HepG2 (cell line): ENCODE results near the gene NRIP2. TPM values are rescaled to one million over a fixed set of nuclear protein-coding genes. Genes with fewer than 3 reads are reported as not detected.

Experiments used
- ATAC-seq: fragments of 200-7000 bp; cut with Tn5 transposase; 3 replicates; pipeline ENCODE4 v1.9.1; 2020; ENCODE audit warnings: mild to moderate bottlenecking, moderate library complexity
- BruUV-seq: library from RNA; stranded (reverse); fragments of 400-500 nt; replicated peaks from 2 replicates; lab custom pipeline; 2021; lab: Mats Ljungman, UMichigan
- CTCF ChIA-PET: fragments of 300-600 bp; formaldehyde crosslinking; extraction: SDS; loops from one replicate; lab custom pipeline; 2021; ENCODE audit warnings: low total read pairs, inconsistent platforms, low intra/inter-chr PET ratio; lab: Yijun Ruan, JAX
- POLR2A ChIA-PET: fragments of 350-600 bp; sonication (Branson Sonifier 250); formaldehyde crosslinking; loops from one replicate; lab custom pipeline; 2020; ENCODE audit warnings: antibody characterized with exemption, inconsistent platforms; lab: Yijun Ruan, JAX
- DNase-seq: peaks from one replicate; pipeline ENCODE4 v3.0.0-alpha.2; 2015; ENCODE audit warnings: low spot score
- FAIRE-seq: peaks from 3 replicates; lab custom pipeline; 2011; peaks lifted over from hg19 to GRCh38; lab: Jason Lieb, UNC
- H2AFZ ChIP-seq: one replicate; pipeline ENCODE4 v1.6.1; 2011; ENCODE audit warnings: low read length, inconsistent platforms
- H3K27ac ChIP-seq: fragments of 300-600 bp; 3 replicates; pipeline ENCODE4 v1.8.0; 2011; ENCODE audit warnings: mixed run types, mild to moderate bottlenecking, mixed read lengths, low read length, inconsistent platforms; ENCODE audit not compliant: insufficient read depth; ENCODE audit errors: extremely low read length
- H3K27me3 ChIP-seq, 2 experiments: fragments of 200-600 bp in 1 of 2; 2 replicates in 1 of 2; 3 replicates in 1 of 2; pipeline versions ENCODE4 v1.6.0 to v1.8.0; 2011; ENCODE audit warnings: low read length in 2 of 2, mild to moderate bottlenecking in 2 of 2, moderate library complexity in 2 of 2, inconsistent platforms in 1 of 2; ENCODE audit not compliant: insufficient read depth in 2 of 2, control insufficient read depth in 1 of 2
- H3K36me3 ChIP-seq, 2 experiments: fragments of 200-600 bp in 1 of 2; replicated peaks in 1 of 2; 2 replicates in 1 of 2; 3 replicates in 1 of 2; pipeline versions ENCODE4 v1.5.1 to v1.8.0; 2011; ENCODE audit warnings: low read length in 2 of 2, inconsistent platforms in 1 of 2; ENCODE audit not compliant: insufficient read depth in 2 of 2, control insufficient read depth in 1 of 2
- H3K4me1 ChIP-seq: 2 replicates; pipeline ENCODE4 v1.5.1; 2012; ENCODE audit warnings: low read length, inconsistent platforms; ENCODE audit not compliant: insufficient read depth
- H3K4me2 ChIP-seq: 2 replicates; pipeline ENCODE4 v1.6.0; 2011; ENCODE audit warnings: low read depth, low read length, inconsistent platforms
- H3K4me3 ChIP-seq, 3 experiments: fragments of 200-600 bp in 1 of 3; sonication (generic), shearing (Covaris generic) in 1 of 3; replicated peaks in 1 of 3; 2 replicates each; pipeline ENCODE4 v1.5.1; 2011 to 2016; ENCODE audit warnings: low read length in 3 of 3, inconsistent platforms in 2 of 3, low read depth in 2 of 3, mild to moderate bottlenecking in 2 of 3, control low read depth in 1 of 3, mixed read lengths in 1 of 3; ENCODE audit not compliant: insufficient read depth in 1 of 3
- H3K79me2 ChIP-seq: one replicate; pipeline ENCODE4 v1.6.1; 2011; ENCODE audit warnings: low read length, inconsistent platforms; ENCODE audit not compliant: insufficient read depth
- H3K9ac ChIP-seq: 2 replicates; pipeline ENCODE4 v1.6.0; 2011; ENCODE audit warnings: mild to moderate bottlenecking, low read depth, low read length, inconsistent platforms; ENCODE audit not compliant: insufficient read depth
- H3K9me3 ChIP-seq: 2 replicates; pipeline ENCODE4 v1.5.1; 2012; ENCODE audit warnings: mild to moderate bottlenecking, low read length
- H4K20me1 ChIP-seq: 2 replicates; pipeline ENCODE4 v1.6.0; 2011; ENCODE audit warnings: inconsistent platforms, mild to moderate bottlenecking, low read length, moderate library complexity; ENCODE audit not compliant: insufficient read depth
- ETS1 ChIP-seq: sonication (generic); formaldehyde crosslinking; IDR thresholded peaks from 2 replicates; pipeline ENCODE4 v1.4.0; 2020; ENCODE audit warnings: missing genetic modification reagents
- HIVEP1 ChIP-seq: sonication (generic); formaldehyde crosslinking; IDR thresholded peaks from 2 replicates; pipeline ENCODE4 v1.4.0; 2020; ENCODE audit warnings: mild to moderate bottlenecking, missing genetic modification reagents
- KDM3A ChIP-seq: IDR thresholded peaks from 2 replicates; pipeline ENCODE4 v1.6.1; 2018; ENCODE audit warnings: low read depth, missing compliant biosample characterization
- NFAT5 ChIP-seq: sonication (generic); formaldehyde crosslinking; IDR thresholded peaks from 2 replicates; pipeline ENCODE4 v1.4.0; 2020; ENCODE audit warnings: missing genetic modification reagents
- PLRG1 ChIP-seq: fragments of 450-650 bp; conservative IDR thresholded peaks from 2 replicates; pipeline ENCODE4 v1.6.1; 2016
- TBX2 ChIP-seq: sonication (generic); formaldehyde crosslinking; IDR thresholded peaks from 2 replicates; pipeline ENCODE4 v1.5.0; 2020; ENCODE audit warnings: missing genetic modification reagents, mild to moderate bottlenecking, borderline replicate concordance
- TRAFD1 ChIP-seq: sonication (generic); formaldehyde crosslinking; IDR thresholded peaks from 2 replicates; pipeline ENCODE4 v1.5.1; 2020; ENCODE audit warnings: missing genetic modification reagents, mild to moderate bottlenecking, borderline replicate concordance
- ZBTB1 ChIP-seq: sonication (generic); formaldehyde crosslinking; IDR thresholded peaks from 2 replicates; pipeline ENCODE4 v1.4.0; 2020; ENCODE audit warnings: missing genetic modification reagents, borderline replicate concordance
- ZNF296 ChIP-seq: sonication (generic); formaldehyde crosslinking; conservative IDR thresholded peaks from 2 replicates; pipeline ENCODE4 v1.5.0; 2020; ENCODE audit warnings: mild to moderate bottlenecking, missing genetic modification reagents
- ZNF441 ChIP-seq: sonication (generic); formaldehyde crosslinking; IDR thresholded peaks from 2 replicates; pipeline ENCODE4 v1.7.0; 2021; ENCODE audit warnings: missing genetic modification reagents, borderline replicate concordance
- ZNF816 ChIP-seq: sonication (generic); formaldehyde crosslinking; IDR thresholded peaks from 2 replicates; pipeline ENCODE4 v1.8.0; 2022; ENCODE audit warnings: missing genetic modification reagents, mild to moderate bottlenecking, borderline replicate concordance
- ZSCAN25 ChIP-seq: sonication (generic); formaldehyde crosslinking; IDR thresholded peaks from 2 replicates; pipeline ENCODE4 v1.8.0; 2022; ENCODE audit warnings: mild to moderate bottlenecking, missing genetic modification reagents
- WGBS: methylation state at CpG from one replicate; pipeline ENCODE4 v1.1.6; 2017; ENCODE audit warnings: low lambda C conversion rate; 5-methylcytosine and 5-hydroxymethylcytosine counted together
- in situ Hi-C: cut with HindIII; loops from 2 replicates; pipeline ENCODE4 v1.10.0; 2017; ENCODE audit warnings: low pct_unique_long_range_greater_than_20kb; ENCODE audit not compliant: extremely low pct_ligation_motif_present
- intact Hi-C: fragments of 100-400 bp; cut with micrococcal nuclease; formaldehyde crosslinking; loops from one replicate; pipeline ENCODE4 v1.10.0; 2022; ENCODE audit not compliant: unreplicated experiment
- polyA plus RNA-seq, 8 experiments: library from polyadenylated mRNA; depleted of rRNA in 3 of 8; stranded (reverse) in 7 of 8; unstranded in 1 of 8; fragments of >200 nt; fragmentation: Illumina TruSeq in 4 of 8; extraction: Trizol in 4 of 8; gene quantifications; 2 replicates each; pipeline versions ENCODE4 v1.2.1 to v1.2.3, GENCODE V29; 2011 to 2016; ENCODE audit warnings: low read depth in 4 of 8, missing spikeins in 1 of 8, mixed read lengths in 1 of 8; ENCODE audit not compliant: insufficient read depth in 1 of 8
- total RNA-seq, 5 experiments: library from RNA; depleted of rRNA; stranded (reverse); fragments of >200 nt; fragmentation: Illumina TruSeq; extraction: Trizol; gene quantifications; 2 replicates each; pipeline ENCODE4 v1.2.3, GENCODE V29; 2016; ENCODE audit warnings: low read depth in 1 of 5
- TF ChIP-seq, protein P1 (sequence below): sonication (generic); formaldehyde crosslinking; IDR thresholded peaks from 2 replicates; pipeline ENCODE4 v1.8.0; 2022; ENCODE audit warnings: mild to moderate bottlenecking, missing genetic modification reagents

Gene NRIP2
- total and polyA plus RNA-seq, 2 of the 13 experiments (the other 11 are each of a cell fraction or from before 2014, with no cell fraction given): not detected

GRCh38 chr12:2833327-2833726 lies 1.5 kb downstream of the NRIP2 start:
- WGBS: 93% methylated on average over 5 of the region's 5 CpGs
- TF ChIP-seq TRAFD1 (CRISPR knock-in tag): no peak
- no peak for TF ChIP-seq ZNF816 (CRISPR knock-in tag)
- TF ChIP-seq HIVEP1 (CRISPR knock-in tag): no peak
- TF ChIP-seq KDM3A (CRISPR knock-in tag): no peak
- no peak for TF ChIP-seq ZSCAN25 (CRISPR knock-in tag)
- TF ChIP-seq ETS1 (CRISPR knock-in tag): no peak
- no peak for TF ChIP-seq PLRG1
- TF ChIP-seq, protein P1, sequence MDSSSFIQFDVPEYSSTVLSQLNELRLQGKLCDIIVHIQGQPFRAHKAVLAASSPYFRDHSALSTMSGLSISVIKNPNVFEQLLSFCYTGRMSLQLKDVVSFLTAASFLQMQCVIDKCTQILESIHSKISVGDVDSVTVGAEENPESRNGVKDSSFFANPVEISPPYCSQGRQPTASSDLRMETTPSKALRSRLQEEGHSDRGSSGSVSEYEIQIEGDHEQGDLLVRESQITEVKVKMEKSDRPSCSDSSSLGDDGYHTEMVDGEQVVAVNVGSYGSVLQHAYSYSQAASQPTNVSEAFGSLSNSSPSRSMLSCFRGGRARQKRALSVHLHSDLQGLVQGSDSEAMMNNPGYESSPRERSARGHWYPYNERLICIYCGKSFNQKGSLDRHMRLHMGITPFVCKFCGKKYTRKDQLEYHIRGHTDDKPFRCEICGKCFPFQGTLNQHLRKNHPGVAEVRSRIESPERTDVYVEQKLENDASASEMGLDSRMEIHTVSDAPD: no peak
- TF ChIP-seq TBX2 (CRISPR knock-in tag): no peak
- no peak for TF ChIP-seq ZBTB1 (CRISPR knock-in tag)
- TF ChIP-seq ZNF441 (CRISPR knock-in tag): no peak
- no peak for TF ChIP-seq ZNF296 (CRISPR knock-in tag)
- no peak for TF ChIP-seq NFAT5 (CRISPR knock-in tag)

More at GRCh38 chr12:2833327-2833726, 1.5 kb downstream of the NRIP2 start:
- FAIRE-seq (no peak), DNase-seq (no peak), ATAC-seq (no peak)
- no peak overlapping the region for H3K9ac ChIP-seq
- in situ Hi-C loops (no loop called here), intact Hi-C loops (no loop called here)
- H3K27ac ChIP-seq: no peak overlapping the region
- no peaks in the 10 kb centered on the region for H3K4me1 ChIP-seq
- CTCF ChIA-PET: no interaction called here
- no peaks in the 10 kb centered on the region for H4K20me1 ChIP-seq
- H3K79me2 ChIP-seq: no peaks in the 10 kb centered on the region
- no peaks in the 10 kb centered on the region; a peak in 1 of 5 replicates for H3K36me3 ChIP-seq
- no peaks in the 10 kb centered on the region for H3K27me3 ChIP-seq
- POLR2A ChIA-PET: interaction anchor here (0.6 kb wide), 1 partner anchor 16 kb away, joined by 3 read pairs; no protein-coding TSS in a partner anchor
- BruUV-seq: no TSS peak
- no peak overlapping the region for H2AFZ ChIP-seq
- no peak overlapping the region for H3K4me2 ChIP-seq
- H3K9me3 ChIP-seq: no peaks in the 10 kb centered on the region
- no peak overlapping the region for H3K4me3 ChIP-seq
